GM21367 (cell line): ENCODE data around the gene HTRA2.
A peak's percentile ranks its signal among the peaks of the same experiment; 100 is the strongest.
"Not testable (repeated sequence)": the region's sequence is repeated elsewhere in the genome, so short reads cannot be mapped to it uniquely, and the experiment has no call there.

Experiments used
- ATAC-seq: cut with Tn5 transposase; IDR thresholded peaks from one replicate; pipeline ENCODE4 v1.9.1; 2021; ENCODE audit not compliant: unreplicated experiment

The HTRA2 gene

DNA sequence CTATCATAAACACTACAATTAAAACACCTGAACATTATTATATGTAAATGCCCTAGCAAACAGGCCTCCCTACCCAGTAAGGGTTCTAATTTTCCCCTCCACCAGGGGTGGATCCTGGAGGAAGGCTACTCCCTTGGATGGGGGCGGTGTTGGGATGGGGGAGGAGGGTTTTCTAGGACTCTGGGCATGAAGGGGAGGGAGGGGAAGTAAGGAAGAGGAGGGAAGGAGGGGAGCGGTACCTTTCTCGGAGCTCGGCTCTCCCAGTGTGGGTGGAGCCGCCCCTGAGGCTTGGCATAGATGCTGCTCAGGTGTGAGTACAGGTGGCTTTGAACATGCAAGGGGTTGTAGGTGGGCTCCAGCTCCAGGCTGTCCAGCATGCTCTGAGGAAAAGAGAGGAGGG lies 30.2 kb downstream of the HTRA2 start:
- no peak for ATAC-seq

DNA sequence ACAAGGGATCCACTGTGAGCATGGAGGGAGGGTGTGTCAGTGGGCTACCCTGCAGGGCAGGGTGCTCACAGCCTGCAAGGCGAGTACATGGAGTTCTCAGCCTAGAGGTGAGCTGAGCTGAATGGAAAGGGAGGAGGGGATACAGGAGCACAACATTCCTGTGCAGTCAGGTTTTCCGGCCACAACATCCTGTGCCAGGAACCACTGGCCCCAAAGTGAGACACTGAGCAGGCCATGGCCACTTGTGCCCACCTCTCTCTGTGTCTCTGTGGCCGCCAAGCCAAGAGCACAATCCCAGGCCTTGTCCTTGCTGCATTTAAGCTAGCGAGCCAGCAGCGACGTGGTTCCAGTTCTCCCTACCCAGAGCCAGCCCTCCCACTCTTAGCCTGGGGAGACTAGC lies 30.9 kb downstream of the HTRA2 start:
- ATAC-seq: no peak

- not testable (repeated sequence) for ATAC-seq
Observed at GRCh38 chr2:74561022-74561421, 31.3 kb downstream of the HTRA2 start.

DNA sequence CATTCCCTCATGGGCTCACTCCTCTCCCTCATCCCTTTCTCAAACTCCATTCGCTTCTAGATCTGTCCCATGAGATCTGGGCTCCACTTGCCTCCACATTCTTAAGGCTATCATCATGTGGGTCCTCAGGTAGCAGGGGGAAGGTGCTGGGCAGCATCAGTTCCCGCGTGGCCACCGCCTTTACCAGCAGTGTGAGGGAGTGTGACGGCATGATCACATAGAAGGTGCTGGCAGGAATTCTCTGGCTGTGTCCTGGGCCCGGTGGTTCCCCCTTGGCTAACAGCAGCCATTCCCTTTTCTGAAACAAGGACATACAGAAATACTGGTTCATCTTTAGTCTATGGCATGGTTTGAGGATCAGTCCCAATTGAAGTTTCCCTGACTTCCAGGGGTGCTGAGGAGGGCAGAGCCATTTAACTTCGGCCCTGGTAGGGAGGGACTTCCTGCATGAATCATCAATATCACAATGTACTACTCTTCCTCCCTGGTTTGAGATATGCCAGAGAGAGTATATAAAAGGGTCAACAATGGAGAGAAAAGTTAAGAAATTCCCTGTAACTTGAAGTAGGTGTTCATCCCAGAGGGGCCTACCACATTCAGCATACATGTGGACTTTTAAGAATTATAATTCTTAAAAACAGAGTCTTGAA lies 32.5 kb downstream of the HTRA2 start:
- ATAC-seq: no peak

DNA sequence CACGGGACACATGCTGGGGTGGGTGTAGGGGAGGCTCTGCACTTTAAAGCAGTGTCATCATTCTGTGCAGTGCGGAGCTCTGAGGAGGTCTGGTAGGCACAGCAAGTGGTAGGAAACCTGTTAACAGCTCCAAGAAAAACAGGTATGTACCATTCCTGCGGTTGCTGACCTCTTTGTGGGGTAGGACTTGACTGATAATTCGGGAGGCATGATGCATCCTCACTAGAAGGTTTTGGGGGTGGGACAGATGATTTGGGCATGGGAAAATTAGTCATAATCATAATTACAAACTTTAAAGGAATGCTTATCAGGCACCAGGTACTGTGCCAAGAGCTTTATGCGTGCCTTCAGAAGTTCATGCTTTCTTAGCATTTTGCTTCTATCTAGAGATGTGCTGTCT lies 34.5 kb downstream of the HTRA2 start:
- ATAC-seq: no peak

- no peak for ATAC-seq
Observed at GRCh38 chr2:74566076-74566753, 36.5 kb downstream of the HTRA2 start.

- no peak for ATAC-seq
Observed at GRCh38 chr2:74566754-74567085, 37.0 kb downstream of the HTRA2 start.

- no peak for ATAC-seq
Observed at GRCh38 chr2:74567881-74568280, 38.1 kb downstream of the HTRA2 start.

- no peak for ATAC-seq
Observed at GRCh38 chr2:74569686-74570085, 40.0 kb downstream of the HTRA2 start.

GRCh38 chr2:74571058-74571457 lies 41.3 kb downstream of the HTRA2 start:
- ATAC-seq: peak; percentile 63

GRCh38 chr2:74572178-74572925 lies 42.6 kb downstream of the HTRA2 start:
- no peak for ATAC-seq

DNA sequence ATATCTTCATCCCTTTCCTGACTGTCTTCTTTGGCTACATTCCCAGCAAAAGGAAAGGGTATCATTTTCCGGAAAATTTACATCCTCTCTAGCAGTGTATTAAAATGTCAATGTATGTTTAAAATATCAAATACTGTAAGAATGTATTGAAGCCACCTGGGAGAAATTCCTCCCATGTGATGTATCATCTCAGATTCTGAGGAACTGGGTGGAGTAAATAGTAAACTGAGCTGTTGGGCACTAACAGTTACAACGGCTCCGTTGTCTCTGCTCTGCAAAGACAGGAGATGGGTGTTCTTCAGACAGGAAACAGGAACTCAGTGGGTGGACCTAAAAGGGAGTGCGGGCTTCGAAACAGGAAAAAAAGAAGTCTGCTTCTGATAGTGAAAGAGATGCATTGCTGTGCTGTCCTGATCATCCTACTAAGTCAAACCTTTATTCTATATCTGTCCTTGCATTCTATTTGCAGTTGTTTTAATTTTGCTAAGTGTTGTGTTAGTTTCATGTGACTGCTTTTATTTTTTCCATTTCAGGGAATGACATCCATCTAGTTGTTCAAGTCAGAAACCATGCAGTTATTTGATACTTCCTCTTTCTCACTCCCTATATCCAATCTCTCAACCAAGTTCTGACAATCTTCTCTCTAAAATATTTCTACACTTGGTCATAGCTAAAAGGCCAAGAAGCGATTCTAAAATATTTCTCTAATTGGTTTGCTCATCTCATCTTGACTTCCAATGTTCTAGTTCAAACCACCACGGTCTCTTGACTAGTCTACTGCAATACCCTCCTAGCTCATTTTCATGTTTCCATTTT lies 44.2 kb downstream of the HTRA2 start:
- ATAC-seq: peak; percentile 42

GRCh38 chr2:74575320-74575719 lies 45.6 kb downstream of the HTRA2 start:
- ATAC-seq: no peak

GRCh38 chr2:74576211-74576862 lies 46.6 kb downstream of the HTRA2 start:
- ATAC-seq: no peak

GRCh38 chr2:74576863-74577229 lies 47.1 kb downstream of the HTRA2 start:
- no peak for ATAC-seq

- no peak for ATAC-seq
Observed at GRCh38 chr2:74577448-74577847, 47.7 kb downstream of the HTRA2 start.

DNA sequence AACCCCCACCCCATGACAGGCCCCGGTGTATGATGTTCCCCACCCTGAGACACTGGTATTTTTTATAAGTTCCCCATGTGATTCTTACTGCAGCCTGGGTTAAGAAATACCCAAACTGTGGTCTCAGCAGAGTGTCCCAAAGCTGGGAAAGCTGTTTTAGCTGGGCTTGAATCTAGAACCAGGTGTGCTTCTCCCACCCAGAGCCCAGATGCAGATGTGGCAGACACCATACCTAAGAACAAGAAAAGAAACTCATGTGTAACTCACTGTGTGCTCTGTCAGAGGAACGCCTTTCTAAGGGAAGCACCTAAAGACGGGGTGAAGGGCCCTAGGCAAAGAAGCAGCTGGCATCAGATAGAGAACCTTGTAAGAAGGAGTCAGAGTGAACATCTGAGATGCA lies 48.7 kb downstream of the HTRA2 start:
- ATAC-seq: peak; percentile 27

GRCh38 chr2:74581463-74581862 lies 51.7 kb downstream of the HTRA2 start:
- ATAC-seq: no peak

DNA sequence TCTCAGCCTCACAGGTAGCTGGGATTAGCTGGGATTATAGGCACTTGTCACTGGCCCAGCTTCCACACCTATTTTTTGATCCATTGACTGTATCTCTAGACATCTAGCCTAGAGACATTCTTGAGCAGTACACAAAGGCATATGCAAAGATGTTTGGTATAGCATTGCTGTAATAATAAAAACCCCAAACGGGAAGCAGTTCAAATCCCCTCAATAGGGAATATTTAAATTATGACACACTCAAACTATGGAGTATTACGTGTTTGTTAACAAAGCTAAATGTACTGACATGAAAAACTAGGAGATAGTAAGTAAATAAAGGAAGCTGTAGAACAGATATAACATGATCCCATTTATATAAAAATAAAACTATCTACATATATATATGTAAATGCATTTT lies 52.5 kb downstream of the HTRA2 start:
- ATAC-seq: no peak
